IPS-18c (cell line): ENCODE results near the gene BUD23.
"Not testable (repeated sequence)": the region's sequence is repeated elsewhere in the genome, so short reads cannot be mapped to it uniquely, and the experiment has no call there.

Experiments used
- H3K4me3 ChIP-seq: 2 replicates; pipeline ENCODE4 v1.7.0; 2013; ENCODE audit warnings: low read depth, mild to moderate bottlenecking, low read length, moderate library complexity; ENCODE audit not compliant: insufficient read depth
- H3K9me3 ChIP-seq: one replicate; pipeline ENCODE4 v1.6.1; 2013; ENCODE audit warnings: mild to moderate bottlenecking, low read length, moderate library complexity; ENCODE audit not compliant: control insufficient read depth, insufficient read depth

BUD23 gene

DNA sequence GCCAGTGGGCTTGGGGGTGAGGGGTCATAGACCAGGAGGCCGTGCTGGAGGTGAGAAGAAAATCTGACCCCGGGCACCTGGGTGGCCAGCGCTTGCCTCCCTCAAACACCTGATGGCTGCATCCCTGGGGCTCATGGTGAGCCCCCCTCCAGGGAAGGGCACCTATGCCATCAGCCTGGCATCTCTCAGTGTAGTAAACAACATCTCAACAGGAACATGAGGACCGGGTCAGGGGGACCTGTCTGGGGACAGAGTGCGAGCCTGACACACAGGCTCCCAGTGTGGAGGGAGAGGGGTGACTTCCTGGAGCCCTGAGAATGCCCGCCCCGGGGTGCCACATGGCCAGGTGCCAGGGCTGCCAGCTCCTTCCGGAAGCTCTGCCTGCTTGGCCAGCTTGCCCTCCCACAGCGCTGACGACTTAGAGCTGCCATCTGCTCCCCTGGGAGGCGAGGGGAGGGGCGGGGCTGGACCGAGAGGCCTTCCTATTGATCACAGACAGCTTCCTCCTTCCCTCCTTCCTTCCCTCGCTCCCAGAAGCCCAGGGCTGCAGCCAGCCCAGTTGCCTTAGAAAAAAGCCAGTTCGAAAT, 23.7 kb downstream of the BUD23 start:
- Histone ChIP-seq H3K4me3 (no peak overlapping the region), H3K9me3 (no peaks in the 10 kb centered on the region)

DNA sequence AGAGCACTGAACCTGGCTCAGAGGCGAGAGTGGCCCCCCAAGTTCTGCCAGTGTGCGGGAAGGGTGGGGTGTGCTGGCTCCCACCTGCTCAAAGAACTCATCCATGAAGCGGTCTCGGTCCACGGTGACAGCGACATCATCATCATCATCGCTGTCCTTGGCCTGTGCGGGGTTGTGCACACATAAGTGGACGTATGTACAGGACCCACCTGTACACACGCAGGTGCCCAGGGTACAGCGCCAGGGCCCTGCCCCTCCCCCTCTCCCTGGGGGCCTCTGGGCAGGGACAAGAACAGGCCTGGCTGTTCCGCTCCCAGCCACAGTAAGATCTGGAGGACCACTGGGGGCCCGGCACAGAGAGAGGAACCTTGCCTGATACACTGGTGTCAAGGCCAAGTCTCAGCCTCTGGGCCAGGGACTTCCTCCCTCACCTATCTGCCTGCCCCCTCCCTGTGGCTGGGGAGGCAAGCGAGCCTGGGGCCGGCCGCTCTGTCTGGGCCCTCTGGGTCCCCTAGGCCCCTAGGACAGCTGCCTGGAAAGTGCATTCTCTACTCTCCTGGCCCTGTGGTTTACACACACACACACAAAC, 25.7 kb downstream of the BUD23 start:
- H3K9me3 ChIP-seq: no peaks in the 10 kb centered on the region

DNA sequence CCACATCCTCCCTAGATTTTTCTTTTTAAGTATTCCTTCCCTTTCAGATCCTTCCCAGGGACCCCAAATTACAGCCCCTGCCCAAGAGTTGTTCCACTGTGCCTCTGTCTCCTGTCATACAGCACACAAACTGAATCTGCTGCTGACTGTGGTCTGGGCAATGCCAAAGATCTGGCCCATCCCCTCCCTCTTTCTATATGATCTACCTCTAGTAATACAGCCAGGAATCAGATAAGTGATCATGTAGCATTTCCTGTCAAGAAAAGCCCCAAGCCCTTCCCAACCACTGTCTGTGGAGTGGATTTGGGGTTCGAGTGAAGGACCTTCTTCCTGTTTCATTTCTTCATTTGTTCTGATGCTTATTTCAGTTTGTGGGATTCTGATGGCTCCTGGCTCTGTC, 29.4 kb downstream of the BUD23 start:
- H3K4me3 ChIP-seq: no peak overlapping the region
- no peaks in the 10 kb centered on the region for H3K9me3 ChIP-seq

More for the DNA sequence above, 25.7 kb downstream of the BUD23 start:
- no peak overlapping the region for H3K4me3 ChIP-seq

DNA sequence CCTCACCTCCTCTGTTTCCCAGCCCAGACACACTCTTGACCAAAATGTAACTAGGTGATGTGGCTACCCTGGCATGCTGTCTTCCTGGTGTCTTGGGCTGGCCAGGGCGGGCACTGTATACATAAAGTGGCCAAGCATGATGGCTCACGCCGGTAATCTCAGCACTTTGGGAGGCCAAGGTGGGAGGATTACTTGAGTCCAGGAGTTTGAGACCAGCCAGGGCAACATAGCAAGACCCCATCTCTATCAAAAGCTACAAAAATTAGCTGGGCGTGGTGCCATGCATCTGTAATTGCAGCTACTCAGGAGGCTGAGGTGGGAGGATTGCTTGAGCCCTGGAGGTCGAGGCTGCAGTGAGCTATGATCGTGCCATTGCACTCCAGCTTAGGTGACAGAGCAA, 29.9 kb downstream of the BUD23 start:
- H3K9me3 ChIP-seq, H3K4me3 ChIP-seq: not testable (repeated sequence)

DNA sequence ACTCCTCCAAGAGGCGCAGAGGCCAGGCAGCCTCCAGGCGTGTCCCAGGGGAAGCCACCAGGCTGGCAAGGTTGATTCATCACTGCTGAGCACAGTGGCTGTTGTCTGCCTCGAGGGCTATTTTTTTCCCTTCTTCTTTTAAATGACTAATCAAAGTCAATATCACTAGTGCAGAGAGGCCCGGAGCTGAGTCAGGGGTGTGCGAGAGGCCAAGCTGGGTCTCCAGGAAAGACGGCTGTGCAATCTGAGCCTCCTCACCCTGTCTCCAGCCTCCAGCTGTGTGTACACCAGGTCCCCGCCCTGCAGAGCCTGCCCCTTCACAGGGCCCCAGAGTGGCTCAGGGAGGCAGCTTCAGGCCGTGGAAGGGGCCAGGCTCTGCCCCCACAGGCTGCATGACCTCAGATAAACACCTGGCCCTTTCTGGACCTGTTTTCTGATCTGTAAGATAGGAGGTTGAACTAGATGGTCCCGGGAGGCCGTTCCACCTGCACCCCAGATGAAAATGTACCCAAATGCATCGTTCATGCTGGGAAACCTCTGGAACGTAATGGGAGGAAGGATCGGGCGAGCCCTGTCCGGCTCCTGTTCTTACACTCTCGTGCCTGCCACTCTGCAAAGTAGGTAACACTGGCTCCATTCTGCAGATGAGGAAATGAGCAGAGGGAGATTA, 32.4 kb downstream of the BUD23 start:
- Histone ChIP-seq H3K9me3 (no peaks in the 10 kb centered on the region), H3K4me3 (no peak overlapping the region)

DNA sequence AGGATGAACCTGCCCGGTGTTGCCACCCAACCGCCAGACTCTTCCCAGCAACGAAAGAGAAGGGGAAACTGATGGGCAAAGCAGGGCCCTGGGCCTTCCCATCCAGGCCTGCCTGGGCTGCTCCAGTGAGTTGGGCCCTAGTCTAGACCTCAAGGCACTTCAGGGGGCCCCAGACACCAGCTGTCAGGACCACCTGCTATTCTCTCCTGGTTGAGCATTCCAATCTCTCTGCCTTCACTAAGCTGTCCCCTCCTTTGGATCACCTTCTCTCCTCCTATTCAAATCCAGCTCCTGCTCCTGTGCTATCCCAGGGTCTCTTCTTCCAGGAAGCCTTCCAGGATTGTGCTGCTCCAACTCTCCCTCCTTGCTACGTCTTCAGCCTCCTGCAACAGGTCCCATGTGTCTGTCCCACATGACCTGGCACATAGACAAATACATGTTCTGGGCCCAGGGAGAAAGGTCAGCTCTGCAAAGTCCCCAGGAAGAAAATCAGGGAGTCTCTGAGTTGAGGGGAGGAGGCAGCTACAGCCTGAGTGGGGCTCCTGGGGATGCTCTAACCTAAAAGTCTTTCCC, 33.0 kb downstream of the BUD23 start:
- Histone ChIP-seq H3K9me3 (no peaks in the 10 kb centered on the region), H3K4me3 (no peak overlapping the region)

DNA sequence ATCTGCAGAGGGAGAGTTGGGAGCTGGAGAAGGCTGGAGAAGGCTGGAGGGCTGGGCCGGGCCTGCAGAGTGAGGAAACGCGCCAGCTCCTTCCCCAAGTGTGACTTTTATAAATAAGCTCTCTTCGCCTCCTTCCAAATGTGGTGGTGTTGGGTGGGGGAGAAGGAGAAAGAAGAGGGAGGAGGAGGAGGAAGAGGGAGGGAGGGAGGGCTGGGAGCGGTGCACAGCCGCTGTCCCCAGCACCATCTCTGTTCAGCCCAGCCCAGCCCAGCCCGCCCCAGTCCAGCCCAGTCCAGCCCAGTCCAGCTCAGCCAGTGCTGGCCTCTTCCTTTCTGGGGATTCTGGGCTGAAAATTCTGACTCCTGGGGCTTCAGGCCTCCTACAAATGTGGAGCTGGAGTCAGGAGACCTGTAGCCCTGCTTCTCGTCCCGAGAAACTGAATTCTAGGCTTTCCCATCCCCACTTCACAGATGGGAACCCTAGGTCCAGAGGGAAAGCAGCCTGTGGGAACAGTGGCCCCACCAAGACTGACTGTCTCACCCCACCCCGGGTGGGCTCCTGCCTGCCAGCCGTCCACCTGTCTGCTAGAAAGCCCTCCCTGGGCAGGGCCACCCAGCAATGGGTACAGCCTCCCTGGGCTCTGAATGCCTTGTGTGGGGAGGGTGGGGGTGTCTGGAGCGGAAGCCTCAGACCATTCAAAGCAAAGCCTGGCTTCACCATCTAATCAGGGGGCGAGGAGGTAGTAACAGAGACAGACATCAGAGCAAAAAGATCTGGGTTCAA, 33.8 kb downstream of the BUD23 start:
- Histone ChIP-seq H3K9me3 (no peaks in the 10 kb centered on the region), H3K4me3 (no peak overlapping the region)

DNA sequence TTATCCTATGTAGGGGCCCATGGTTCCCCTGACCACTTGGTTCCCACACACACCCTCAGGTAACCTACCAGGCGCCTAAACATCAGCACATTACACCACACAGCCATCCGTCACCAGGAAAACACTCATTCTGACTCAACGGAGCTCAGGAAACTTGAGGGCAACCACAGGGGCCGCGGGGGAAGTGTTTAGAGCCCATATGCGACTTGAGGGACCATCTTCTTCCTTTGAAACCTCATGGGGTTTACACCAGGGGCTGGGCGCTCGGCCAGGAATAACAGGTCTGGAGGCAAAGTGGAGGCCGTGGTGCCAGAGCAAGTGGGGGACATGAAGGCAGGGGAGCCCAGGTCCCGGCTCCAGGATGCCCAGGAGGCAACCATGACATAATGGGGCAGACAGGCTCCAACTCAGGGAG, 34.6 kb downstream of the BUD23 start:
- H3K4me3 ChIP-seq: no peak overlapping the region
- no peaks in the 10 kb centered on the region for H3K9me3 ChIP-seq

DNA sequence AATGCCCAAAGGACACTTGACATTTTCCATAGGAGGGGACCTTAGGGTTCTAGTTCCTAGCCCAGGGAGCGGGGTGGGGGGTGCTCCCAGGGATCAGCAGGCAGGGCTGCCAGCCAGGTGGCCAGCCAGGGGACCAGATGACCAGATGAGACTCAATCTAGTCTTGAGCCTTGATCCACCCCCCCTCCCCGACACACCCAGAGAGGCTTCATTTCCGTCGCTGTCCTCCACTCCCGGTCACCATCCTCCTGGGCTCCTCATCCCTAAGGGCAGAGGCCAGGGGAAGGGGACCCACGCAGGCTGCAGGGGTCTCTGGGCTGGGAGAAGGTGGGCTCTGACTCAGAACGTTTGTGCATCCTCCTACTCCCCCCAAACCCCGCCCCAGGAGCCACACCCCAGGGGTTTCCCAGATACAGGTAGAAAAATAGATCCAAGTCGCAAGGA, 35.1 kb downstream of the BUD23 start:
- Histone ChIP-seq H3K9me3 (no peaks in the 10 kb centered on the region), H3K4me3 (peak overlapping the region; percentile 86)

DNA sequence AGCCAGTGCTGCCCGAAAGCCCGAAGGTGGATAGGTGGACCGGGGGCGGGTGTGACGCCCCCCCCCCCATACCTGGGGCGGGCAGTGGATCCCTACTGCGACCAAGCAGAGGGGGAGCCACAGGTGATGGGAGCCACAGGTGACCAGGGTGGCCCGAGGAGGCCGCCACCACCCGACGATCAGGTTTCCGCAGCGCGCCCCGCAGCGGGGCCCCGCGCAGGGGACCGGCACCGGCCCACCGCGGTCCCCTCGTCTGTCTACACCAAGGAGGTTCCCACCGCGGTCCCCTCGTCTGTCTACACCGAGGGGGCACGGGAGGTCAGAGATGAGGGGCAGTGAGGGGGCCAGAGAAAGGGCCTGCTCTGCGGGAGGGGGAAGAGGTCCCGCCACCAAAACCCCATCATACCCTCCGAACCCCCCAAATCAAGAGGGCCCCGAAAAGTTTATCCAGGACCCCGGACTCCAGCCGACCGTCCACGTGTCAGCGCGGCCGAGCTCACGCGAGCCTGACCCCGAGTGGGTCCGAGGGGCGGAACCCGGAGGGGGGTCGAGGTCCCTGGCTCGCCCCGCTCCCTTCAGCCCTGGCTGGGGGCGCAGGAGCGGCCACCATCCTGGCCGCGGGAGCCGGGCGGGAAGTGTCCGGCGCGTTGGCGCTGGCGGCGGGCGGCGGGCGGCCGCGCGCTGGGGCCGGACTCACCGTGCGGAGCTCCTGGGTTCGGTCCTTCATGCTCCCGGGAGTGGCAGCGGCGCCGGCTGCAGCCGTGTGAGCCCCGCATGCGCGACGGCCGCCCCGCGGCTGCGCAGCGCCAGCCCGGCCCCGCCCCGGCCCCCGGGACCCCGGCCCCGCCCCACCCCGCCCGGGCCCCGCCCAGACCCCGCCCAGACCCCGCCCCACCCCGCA, 35.8 kb downstream of the BUD23 start, which contains the start of gene STX1A:
Gene STX1A, minus strand, starts transcription at position 765 of the 901 bp plus-strand sequence. Its CDS starts 38 bp downstream, at position 727.
- H3K4me3 ChIP-seq: peak within 1 kb of the TSS; percentile 86
- no peaks in the 10 kb centered on the region for H3K9me3 ChIP-seq

DNA sequence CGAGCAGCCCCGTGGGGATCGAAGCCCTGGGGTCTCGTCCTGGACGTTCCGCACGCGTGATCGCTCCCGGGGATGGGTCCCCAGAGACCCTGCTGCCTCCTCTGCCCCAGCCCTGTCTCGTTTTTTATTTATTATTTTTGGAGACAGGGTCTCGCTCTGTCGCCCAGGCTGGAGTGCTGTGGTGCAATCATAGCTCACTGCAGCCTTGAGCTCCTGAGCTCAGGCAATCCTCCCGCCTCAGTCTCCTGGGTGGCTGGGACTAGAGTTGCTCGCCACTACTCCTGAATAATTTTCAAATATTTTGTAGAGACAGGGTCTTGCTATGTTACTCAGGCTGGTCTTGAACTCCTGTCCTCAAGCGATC, 36.4 kb downstream of the BUD23 start:
- Histone ChIP-seq H3K4me3 (peak overlapping the region; percentile 38; the same call in 1 of the 2 replicates), H3K9me3 (no peaks in the 10 kb centered on the region)

DNA sequence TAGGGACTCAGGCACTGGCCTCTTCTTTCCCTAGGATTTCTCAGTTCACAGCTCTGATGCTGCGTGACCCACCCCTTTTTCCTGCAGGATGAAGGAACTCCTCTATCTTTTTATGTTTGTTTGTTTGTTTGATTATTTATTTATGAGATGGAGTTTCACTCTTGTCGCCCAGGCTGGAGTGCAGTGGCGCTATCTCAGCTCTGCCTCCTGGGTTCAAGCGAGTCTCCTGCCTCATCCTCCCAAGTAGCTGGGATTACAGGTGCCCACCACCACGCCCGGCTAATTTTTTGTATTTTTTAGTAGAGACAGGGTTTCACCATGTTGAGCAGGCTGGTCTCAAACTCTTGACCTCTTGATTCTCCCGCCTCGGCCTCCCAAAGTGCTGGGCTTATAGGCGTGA, 37.0 kb downstream of the BUD23 start:
- H3K4me3 ChIP-seq, H3K9me3 ChIP-seq: not testable (repeated sequence)

DNA sequence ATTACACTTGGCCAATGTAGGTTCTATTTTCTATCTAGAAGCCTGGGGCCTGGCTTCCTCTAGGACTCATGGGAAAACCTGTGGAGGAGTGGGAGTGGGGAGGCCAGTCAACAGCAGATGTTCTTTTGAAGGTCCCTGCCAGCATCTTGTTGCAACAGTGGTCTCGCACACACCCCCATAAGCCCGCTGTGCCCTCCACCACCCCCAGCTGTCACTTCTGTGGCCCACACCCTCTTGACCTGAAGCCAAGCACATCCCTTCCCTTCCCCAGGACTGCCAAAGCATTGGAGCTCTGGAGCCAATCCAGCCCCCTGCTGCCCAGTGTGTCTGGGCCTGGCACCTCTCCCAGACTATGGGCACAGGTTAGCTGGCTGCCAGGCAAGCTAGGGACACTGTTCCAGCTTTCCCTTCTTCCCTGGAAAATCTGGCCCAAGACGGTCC, 38.0 kb downstream of the BUD23 start:
- no peaks in the 10 kb centered on the region for H3K9me3 ChIP-seq
- no peak overlapping the region for H3K4me3 ChIP-seq

DNA sequence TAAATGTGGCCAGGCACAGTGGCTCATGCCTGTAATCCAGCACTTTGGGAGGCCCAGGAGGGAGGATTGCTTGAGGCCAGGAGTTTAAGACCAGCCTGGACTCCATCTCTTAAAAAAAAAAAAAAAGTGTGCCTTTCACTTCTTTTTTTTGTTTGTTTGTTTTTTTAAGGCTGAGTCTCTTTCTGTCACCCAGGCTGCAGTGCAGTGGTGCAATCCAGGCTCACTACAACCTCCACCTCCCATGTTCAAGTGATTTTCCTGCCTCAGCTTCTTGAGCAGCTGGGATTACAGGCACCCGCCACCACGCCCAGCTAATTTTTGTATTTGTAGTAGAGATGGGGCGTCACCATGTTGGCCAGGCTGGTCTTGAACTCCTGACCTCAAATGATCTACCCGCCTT, 38.8 kb downstream of the BUD23 start:
- H3K4me3 ChIP-seq, H3K9me3 ChIP-seq: not testable (repeated sequence)

DNA sequence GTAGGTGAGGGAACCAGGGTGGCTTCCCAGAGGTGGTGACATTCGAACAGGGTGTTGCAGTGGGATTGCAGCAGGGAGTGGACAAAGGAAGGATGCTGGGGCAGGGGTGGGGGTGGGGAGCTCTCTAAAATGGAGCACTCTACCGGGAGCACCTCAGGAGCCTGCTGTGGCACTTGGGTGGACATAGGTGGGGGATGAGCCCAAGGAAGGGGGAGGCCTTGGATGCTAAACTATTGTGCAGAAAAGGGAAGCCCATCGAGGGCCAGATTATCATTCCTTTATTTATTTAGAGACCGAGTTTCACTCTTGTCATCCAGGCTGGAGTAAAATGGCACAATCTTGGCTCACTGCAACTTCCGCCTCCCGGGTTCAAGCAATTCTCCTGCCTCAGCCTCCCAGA, 39.4 kb downstream of the BUD23 start:
- Histone ChIP-seq H3K4me3 (no peak overlapping the region), H3K9me3 (no peaks in the 10 kb centered on the region)

DNA sequence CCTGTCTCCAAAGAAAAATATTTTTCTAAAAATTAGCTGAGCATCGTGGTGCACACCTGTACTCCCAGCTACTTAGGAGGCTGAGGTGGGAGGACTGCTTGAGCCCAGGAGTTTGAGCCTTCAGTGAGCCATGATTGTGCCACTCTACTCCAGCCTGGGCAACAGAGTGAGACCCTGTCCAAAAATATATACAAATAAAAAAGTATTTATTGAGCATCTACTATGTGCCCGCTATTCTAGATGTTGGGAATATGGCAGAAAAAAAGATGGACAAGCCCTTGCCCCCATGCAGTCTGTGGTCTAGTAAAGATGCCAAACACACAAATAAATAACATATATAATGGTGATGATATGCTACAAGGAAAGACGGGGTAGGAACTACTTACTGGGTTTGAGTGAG, 40.4 kb downstream of the BUD23 start:
- H3K4me3 ChIP-seq: no peak overlapping the region
- H3K9me3 ChIP-seq: no peaks in the 10 kb centered on the region

DNA sequence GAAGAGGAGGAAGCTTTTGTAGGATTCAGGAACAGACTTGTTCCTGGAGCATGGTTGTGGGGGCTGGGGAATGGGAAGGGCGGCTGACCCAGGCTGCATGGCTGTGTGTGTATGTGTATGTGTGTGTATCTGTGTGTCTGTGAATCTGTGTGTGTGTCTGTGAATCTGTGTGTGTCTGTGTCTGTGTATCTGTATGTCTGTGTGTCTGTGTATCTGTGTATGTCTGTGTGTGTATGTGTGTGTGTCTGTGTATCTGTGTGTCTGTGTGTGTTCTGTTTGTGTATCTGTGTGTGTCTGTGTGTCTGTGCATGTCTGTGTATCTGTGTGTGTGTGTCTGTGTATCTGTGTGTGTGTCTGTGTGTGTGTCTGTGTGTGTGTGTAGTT, 42.7 kb downstream of the BUD23 start:
- H3K4me3 ChIP-seq: no peak overlapping the region

More for the DNA sequence above, 42.7 kb downstream of the BUD23 start:
- H3K9me3 ChIP-seq: no peaks in the 10 kb centered on the region
